Measurements from ENCODE around the gene C16orf95.

Gene C16orf95

DNA sequence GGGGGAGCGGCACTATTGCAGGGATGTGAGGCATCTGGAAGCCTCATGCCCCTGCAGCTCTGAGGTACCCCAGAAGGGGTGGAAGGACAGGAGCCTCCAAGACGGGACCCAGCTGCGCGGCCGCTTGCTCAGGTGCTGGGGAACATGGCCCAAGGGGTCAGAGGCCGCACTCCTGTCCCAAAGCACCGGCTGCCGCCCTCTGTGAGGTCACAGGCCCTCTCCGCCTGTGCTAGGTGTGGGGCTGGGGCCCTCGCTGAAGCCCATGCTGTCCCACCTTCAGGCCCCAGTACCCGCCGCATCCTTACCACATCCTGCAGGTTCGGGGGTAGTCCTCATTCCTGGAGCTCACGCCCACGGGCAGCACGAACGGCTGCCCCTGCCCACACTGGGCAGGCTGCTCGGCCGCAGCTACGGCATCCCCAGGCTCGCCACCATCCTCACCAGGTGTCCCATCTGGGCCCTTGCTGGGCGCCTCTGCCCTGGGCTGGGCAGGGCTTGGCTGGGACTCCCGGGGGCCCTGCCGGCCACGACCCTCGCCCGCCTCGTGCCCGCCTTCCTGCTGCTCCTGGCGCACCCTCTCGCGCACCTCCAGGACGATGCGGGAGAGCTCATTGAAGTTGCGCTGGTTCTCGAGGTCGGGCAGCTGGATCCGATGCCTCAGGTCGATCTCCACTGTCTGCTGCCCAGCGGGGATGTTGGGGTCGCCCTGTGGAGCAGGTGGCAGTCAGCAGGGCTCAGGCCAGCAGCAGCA, 16.6 kb upstream of the C16orf95 start:
- in situ Hi-C loops (cut with MboI; ENCODE audit: low sequenced_read_pairs): no loop called here

DNA sequence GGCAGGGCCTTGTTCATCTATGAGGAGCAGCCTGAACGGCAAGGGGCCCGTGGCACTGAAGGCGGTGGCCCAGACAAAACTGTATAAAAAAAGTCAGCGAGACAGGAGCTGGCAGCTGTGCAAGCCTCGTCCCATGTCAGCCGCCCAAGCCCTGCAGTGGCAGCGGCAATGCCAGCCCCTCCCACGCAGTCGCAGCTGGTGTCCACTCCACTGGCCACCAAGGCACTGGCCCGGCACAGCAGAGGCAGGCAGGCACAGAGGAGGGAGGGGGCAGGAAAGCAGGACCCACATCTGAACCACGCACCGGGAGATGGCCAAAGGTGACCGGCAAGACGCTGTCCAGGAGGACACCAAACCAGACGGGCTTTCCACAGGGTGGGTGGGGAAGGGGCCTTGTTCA, 15.9 kb upstream of the C16orf95 start:
- in situ Hi-C loops (cut with MboI; ENCODE audit: low sequenced_read_pairs): no loop called here

DNA sequence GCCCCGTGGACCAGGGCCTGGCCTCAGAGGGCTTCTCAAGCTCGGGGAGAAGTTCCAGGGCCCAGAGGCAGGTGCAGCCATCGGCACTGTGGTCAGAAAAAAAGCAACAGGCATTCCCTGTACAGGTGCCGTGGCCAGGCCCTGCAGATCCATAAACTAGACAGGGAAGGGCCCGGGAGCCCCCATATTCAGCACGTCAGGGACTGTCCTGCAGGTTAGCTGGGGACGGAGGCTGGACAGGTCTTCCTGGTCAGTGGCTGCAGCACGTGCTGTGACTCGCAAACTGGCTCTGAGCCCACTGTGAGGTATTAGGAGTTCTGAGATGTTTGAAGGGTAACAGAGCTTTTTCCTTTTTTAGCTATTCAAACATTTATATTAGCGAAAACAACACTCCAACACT, 15.0 kb upstream of the C16orf95 start:
- in situ Hi-C loops (cut with MboI; ENCODE audit: low sequenced_read_pairs): no loop called here

DNA sequence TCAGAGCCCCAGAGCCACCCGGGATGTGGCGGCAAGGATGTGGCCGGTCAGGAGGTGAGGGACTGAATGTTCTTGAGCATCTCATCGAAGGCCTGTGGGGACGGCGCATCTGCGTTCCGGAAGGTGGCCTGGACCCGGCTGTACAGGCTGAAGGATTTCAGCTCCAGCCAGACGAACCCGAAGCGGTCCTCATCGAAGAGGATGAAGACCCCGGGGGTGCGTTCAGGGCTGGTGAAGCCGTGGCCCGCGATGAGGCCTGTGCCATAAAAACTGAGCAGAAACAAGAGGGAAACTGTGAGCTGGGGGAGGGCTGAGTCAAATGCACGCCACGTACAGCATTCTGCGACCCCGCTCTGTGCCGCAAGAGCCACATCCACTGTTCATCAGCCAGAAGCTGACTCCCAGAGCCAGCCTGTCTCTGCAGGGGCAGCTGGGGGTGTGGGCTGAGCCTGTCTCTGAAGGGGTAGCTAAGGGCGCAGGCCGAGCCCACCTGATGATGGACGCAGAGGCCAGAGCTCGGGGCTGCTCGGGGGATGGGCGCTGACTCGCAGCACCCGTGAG, 14.1 kb upstream of the C16orf95 start:
- in situ Hi-C loops (cut with MboI; ENCODE audit: low sequenced_read_pairs): no loop called here

DNA sequence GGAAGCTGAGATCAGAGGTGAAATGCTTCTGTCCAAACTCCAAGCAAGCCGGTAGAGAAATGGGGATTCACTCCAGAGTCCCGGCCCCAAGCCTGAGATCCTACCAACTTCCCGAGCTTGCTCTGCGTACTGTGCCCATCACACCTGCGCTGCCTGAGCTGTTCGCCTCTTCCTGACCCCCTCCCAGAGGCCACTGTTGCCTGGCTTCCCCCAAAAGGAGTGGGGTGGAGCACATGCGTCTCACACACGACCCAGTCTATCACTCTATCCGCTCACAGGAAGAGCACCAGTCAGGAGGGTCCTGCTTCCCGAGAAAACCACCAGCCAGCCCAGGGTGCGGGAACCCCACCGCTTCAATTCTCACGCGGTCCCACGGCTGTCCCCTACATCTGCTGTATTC, 13.5 kb upstream of the C16orf95 start:
- in situ Hi-C loops (cut with MboI; ENCODE audit: low sequenced_read_pairs): no loop called here

DNA sequence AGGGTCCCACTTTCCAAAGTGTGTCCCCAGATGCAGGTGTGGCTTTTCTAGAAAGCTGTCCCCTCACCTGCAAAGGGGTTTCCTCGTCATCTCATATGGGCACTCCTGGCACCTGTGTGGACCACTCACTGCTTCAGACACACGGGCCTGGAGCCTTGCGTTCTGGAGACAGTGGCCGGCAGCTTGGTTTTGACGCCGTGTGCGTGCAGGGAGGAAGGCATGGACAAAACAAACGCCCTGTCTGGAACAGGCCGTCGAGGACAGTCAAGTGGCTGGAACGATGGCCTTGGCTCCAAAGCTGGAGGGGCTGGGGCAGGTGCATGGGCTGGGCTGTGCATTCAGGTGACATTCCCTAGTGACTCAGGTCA, 13.0 kb upstream of the C16orf95 start:
- in situ Hi-C loops (cut with MboI; ENCODE audit: low sequenced_read_pairs): no loop called here

DNA sequence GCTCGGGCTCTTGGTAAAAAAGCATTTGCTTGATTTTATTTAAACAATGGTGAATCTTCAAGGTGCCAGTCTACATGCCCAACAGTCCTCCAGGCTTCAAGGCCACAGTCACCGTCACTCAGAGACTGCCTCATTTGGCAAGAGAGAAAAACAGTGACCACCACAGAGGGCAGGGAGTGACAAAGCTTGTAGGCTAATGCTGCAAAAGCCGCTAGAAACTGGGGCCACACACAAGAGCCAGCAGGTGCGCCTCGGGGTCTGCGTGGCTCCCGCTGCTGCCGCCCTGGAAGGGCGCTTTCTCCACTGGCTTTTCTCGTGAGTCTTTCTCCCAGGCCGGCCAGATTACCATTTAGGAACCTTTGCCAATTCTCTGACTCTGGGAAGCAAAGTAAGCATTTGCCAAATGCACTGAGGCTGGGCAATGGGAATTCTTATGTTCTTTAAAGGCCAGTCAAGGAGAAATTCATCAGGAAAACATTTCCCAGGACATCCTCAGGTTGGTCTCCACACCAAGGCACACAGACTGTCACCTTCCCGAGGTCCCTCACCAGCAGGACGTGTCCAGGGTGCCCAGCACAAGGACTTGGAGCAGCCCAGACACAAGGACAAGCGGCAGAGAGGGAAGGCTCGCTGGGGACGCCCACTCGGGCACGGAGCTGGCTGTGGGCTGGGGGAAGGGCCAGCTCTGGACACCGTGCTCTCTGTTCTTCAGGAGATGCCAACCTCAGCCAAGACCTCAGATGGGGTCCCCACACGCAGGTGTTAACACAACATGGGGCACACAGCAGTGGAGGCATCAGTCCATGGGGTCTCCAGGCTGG, 12.5 kb upstream of the C16orf95 start:
- in situ Hi-C loops (cut with MboI; ENCODE audit: low sequenced_read_pairs): no loop called here

DNA sequence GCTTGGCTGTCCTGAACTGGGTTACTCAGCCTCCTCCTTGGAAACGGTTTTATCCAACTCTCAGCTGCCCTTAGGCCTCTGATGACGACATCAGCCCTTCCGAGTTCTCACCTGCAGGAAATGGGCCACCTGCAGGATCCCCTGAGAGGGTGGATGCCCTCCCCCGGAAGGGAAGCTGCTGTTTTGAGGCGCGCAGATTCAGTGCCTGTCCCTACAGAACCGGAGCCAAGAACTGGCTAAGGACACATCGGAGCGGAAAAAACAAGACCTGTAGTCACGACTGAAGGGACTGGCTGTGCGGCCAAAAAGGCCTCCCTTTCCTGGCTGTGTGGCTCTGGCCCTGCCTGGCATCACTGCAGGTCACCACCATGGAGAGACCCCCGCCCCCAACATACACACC, 11.7 kb upstream of the C16orf95 start:
- in situ Hi-C loops (cut with MboI; ENCODE audit: low sequenced_read_pairs): no loop called here

DNA sequence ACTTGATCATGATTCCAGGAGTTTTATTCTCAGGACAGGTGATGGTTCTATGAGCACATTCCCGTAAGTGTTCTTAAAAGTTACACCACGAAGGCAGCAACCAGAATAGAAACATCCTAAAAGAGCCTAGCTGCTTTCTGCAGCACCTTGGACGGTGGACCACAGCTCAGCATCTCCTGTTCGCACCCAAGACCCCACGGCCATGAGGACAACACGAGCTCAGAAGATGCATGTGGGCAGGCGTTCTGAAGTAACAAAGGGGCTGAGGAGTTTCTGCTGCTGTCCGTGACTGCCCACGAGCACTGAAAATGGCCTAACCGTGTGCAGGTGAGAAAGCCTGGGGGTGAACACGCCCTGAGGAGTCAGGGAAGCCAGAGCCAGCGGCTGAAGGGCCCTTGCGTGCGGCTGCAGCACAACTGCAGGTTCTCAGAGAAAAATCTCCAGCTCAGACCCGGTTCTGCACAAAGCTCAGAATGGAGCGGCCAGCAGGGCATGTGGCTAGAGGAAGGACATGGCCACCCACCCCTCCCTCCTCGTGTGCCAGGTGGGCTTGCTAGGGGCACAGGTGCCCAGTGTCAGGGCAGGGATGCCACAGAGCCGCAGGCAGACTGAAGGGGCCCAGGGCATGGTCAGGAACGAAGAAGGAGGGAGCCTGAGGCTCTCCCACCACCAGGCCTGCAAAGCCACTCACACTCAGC, 10.8 kb upstream of the C16orf95 start:
- in situ Hi-C loops (cut with MboI; ENCODE audit: low sequenced_read_pairs): no loop called here

DNA sequence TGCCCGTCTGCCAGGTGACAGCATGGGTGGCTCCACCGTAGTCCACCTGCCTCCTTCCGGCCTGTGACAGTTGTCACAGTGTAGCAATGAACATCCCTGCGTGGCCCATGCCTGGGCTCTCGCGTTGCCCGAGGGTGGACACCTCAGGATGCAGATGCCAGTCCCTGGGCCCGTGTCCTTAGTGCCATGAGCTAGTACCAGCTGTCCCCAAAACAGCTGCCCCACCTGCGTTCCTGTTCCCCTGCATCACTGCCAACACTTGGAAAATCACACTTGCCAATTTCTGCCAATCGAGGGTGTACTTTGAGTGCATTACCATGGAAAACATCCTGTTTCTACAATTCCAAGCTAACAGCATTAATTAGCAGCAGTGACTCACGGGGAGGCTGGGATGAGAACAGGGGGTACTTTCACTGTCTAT, 9.0 kb upstream of the C16orf95 start:
- in situ Hi-C loops (cut with MboI; ENCODE audit: low sequenced_read_pairs): no loop called here

DNA sequence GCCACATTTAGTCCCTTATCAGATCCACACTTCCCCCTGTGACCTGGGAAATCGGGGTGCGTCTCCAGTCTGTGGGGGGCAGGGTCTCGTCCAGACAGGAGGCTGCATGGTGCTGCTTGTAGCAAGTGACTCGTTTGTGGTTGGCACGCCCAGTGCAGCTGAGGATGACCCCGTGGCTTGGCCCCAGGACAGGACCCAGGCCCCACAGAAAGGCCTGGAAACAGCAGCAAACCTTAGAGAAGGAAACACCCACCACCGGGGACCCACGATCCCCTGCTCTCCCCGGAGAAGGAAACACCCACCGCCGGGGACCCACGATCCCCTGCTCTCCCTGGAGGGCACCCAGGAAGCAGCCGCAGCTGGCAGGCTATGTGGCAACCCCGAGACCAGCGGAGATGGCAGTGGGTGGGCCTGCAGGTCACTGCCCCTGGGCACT, 8.2 kb upstream of the C16orf95 start:
- in situ Hi-C loops (cut with MboI; ENCODE audit: low sequenced_read_pairs): no loop called here

DNA sequence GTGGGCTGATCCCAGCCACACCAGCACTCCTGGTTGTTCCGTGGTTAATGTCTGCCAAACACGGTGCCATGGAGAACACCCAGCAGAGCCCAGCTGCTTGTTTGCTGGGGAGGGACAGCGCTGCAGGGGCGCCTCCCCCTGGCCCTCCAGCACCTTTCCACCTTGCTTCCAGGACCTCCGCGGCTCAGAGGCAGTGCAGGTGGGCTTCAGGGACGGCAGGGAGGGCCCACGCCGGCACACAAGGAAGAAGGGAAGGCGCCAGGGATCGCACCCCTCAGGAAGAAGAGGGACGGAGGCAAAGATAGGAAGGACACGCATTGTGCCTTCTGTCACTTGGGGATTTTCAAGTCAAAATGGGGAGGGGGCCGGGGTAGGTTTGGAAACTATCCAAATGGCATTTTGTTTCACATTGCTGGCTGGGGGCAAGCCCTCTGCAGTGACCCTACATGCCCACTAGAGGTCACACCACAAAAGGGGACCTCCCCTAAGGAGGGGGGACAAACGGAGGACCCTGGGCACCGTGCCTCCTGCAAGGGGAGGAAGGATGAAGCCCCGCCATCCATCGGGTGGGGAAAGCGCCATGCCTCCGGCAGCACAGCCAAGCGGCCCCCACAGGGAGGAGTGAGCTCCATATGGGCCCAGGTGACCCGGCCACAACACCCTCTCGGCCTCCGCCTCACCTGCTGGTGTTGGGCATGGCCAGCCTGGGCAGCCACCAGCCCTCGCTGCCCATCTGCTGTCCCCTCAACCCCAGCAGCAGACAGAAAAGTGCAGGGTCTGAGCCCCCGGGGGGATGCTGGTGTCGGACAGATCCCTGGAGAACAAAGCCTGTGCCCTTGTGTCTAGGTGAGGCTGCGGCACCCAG, 7.5 kb upstream of the C16orf95 start:
- in situ Hi-C loops (cut with MboI; ENCODE audit: low sequenced_read_pairs): no loop called here

DNA sequence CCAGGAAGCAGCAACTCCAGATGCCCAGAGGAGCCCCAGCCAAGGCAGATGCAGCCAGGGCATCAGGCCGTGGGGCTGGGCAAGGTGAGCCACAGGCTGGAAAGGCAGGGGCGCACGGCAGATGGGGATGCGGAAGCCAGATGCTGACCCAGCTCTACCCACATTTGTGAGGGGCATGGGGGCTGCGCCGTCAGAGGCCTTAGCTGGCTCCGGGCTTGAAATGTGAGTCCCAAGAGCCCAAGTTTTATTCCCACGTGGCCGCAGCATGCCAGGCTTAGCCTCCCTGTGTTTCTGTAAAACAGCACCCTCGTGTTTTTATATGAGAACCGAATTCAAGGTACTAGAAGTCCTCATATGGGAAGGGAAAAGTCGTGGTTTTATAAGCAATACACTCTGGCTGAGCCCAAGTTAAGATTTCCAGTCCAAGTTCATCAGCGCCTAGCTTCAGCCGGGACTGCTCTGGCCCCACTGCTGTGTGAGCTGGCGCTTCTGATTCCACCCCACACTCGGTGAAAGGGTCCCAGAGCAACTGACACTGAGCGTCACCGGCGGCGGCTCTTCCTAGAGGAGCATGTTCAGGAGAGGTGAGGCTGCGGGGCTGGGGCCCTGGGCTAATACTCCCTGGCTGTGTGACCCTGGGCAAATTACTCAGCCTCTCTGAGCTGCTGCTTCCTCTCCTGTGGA, 6.7 kb upstream of the C16orf95 start:
- in situ Hi-C loops (cut with MboI; ENCODE audit: low sequenced_read_pairs): no loop called here

DNA sequence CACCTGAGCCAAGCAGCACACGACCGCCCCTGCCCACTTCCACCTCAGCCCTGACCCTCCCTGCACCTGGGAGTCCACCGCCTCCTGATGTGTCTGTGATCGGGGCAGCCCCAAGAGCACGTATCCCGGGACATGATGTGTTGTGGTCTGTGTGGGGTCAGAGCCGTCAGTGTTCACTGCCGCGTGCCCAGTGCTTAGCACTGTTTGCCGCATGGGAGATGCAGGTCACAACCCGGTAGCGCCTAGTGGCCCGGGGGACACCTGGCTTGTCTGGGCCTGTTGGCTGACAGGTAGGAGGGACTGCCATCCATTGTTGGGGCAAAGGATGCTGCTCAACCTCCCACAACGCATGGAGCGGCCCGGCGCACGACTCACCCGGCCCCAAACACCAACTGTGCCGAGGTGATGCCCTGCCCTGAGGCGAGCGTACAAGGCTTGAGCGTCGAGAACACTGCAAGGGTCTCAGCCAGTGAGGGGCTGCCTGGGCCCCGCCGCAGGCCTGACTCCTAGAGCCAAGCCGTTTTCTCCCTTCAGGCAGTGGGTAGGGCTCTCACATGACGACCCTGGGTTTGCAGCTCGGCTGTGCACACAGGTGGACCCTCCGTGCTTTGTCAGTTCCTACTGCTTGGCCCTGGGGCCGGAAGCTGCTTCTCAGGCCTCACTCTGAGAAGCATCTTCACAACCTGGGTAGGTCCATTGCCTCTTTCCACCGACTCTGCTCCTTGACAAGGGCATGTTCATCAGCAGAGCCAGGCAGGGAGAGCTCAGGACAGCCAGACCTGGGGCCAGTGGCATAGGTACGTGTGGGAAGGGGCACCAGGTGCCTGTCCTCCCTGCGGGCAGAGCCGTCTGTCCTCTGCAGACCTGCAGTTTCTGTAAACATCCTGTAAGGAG, 5.9 kb upstream of the C16orf95 start:
- in situ Hi-C loops (cut with MboI; ENCODE audit: low sequenced_read_pairs): no loop called here

DNA sequence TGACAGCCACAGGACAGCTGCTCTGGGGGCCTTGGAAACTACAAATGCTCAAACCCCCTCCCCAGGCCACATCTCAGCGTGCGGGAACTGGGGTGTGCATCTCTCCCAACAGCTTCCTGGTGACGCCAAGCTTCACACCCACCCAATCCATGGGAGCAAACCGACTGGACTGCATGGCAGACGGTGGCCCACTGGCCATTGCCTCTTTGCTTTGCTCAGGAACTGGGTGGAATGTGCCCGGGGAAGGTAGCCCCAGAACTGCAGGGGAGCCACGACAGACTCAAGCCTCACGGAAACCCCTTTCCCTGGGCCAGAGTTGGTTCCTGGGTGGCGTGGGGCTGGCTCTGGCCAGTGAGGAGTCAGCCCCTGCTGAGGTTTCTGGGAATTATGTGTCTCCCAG, 5.2 kb upstream of the C16orf95 start:
- in situ Hi-C loops (cut with MboI; ENCODE audit: low sequenced_read_pairs): no loop called here

DNA sequence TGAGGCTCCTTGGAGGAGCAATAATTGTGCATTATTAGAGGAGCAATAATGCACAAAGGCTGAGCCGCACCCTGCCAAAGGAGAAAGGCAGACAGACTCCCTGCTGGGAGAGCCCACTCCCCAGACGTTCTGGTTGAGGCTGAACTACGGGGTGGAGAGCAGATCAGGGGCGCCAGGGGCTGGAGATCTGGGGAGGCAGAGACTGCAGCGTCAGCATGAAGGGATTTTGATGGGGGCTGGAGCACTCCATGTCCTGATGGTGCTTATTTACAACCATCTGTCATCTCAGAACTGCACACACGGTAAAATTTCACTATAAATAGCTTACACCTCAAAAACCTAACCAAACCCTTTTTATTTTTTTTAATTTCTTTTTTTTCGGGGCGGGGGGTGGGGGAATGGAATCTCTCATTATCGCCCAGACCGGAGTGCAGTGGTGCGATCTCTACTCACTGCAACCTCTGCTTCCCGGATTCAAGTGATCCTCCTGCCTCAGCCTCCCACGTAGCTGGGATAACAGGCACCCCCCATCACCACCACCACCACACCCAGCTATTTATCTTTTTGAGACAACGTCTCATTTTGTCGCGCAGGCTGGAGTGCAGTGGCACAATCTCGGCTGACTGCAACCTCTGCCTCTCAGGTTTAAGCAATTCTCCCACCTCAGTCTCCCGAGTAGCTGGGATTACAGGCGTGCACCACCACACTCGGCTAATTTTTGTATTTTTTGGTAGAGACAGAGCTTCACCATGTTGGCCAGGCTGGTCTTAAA, 4.3 kb upstream of the C16orf95 start:
- in situ Hi-C loops (cut with MboI; ENCODE audit: low sequenced_read_pairs): no loop called here

DNA sequence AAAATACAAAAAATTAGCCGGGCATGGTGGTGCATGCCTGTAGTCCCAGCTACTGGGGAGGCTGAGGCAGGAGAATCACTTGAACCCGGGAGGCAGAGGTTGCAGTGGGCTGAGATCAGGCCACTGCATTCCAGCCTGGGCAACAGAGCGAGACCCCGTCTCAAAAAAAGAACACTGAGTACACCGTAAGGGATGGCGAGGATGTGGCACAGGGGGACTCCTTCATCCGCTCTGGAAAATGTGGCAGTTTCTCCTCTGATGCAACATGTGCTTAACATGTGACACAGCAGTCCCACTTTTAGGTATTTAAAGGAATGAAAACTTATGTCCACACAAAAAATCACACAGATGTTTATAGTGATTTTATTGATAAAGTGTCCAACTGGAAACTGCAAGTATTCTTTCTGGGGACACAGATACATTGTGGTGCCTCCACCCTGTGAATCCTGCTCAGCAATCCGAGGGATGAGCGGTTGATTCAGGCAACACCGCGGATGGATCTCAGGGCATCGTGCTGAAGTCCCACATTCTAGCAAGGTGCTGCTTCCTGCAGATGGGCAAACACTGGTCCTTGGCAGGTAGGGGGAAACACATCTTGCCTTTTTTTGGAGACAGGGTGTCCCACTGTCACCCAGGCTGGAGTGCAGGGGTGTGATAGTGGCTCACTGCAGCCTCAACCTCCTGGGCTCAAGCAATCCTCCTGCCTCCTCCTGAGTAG, 3.5 kb upstream of the C16orf95 start:
- in situ Hi-C loops (cut with MboI; ENCODE audit: low sequenced_read_pairs): no loop called here
